Ovary (tissue), 3 donors: Measurements from ENCODE around the gene ATP8A1.

Experiments
- EP300 ChIP-seq: sonication (generic); formaldehyde crosslinking; IDR thresholded peaks from one replicate; pipeline ENCODE4 v1.6.1; 2017; ENCODE audit warnings: antibody characterized with exemption
- POLR2A ChIP-seq: fragments of 450-650 bp; IDR thresholded peaks from one replicate; pipeline ENCODE4 v1.6.1; 2017; ENCODE audit warnings: antibody characterized with exemption, mild to moderate bottlenecking, moderate library complexity
- TF ChIP-seq, protein P1 (sequence below), 3 donors: fragments of 450-650 bp in 2 of 3; fragments of 200-600 bp in 1 of 3; IDR thresholded peaks; one replicate each; pipeline versions ENCODE4 v1.5.1 to v1.8.0; 2016 to 2022; ENCODE audit warnings: antibody characterized with exemption in 3 of 3, mild to moderate bottlenecking in 1 of 3
- donor health status: DM: no; HTN: no; CAD: no.

DNA sequence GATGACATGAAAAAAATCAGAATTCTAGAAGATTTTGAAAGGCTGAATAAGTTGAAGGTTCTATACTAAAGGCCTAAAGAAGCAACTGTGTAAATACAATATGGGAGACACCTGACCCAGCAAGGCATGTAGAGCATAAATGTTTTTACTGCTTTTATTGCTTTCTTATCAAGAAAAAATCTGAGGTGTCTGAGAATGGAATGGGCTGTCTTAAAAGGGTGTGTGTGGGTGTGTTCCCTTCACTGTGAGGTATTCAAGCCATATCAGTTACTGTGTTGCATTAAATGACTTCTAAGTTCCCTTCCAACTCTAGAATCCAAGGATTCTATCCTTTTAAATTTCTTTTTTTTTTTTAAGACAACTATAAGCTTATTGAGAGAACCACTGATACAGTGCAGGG is 15.7 kb downstream of the ATP8A1 start:
- TF ChIP-seq, protein P1, sequence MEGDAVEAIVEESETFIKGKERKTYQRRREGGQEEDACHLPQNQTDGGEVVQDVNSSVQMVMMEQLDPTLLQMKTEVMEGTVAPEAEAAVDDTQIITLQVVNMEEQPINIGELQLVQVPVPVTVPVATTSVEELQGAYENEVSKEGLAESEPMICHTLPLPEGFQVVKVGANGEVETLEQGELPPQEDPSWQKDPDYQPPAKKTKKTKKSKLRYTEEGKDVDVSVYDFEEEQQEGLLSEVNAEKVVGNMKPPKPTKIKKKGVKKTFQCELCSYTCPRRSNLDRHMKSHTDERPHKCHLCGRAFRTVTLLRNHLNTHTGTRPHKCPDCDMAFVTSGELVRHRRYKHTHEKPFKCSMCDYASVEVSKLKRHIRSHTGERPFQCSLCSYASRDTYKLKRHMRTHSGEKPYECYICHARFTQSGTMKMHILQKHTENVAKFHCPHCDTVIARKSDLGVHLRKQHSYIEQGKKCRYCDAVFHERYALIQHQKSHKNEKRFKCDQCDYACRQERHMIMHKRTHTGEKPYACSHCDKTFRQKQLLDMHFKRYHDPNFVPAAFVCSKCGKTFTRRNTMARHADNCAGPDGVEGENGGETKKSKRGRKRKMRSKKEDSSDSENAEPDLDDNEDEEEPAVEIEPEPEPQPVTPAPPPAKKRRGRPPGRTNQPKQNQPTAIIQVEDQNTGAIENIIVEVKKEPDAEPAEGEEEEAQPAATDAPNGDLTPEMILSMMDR (IDR thresholded peaks at IDR 0.05) = no peak
- TF ChIP-seq EP300 = no peak
- TF ChIP-seq POLR2A = no peak
